Endothelial cell of umbilical vein (primary cell): ENCODE results near the gene COL5A1. TPM values are rescaled to one million over a fixed set of nuclear protein-coding genes. Genes with fewer than 3 reads are reported as not detected.

Experiments
- BruUV-seq: library from RNA; stranded (reverse); fragments of 400-500 nt; replicated peaks from 2 replicates; lab custom pipeline; 2021; lab: Mats Ljungman, UMichigan
- CTCF ChIA-PET: fragments of 300-600, 350-600 bp; sonication (Branson Sonifier 250); formaldehyde crosslinking; loops from one replicate; lab custom pipeline; 2021; ENCODE audit warnings: antibody characterized with exemption, inconsistent platforms; lab: Charles Lee
- POLR2A ChIA-PET: fragments of 300-600, 350-600 bp; sonication (Branson Sonifier 250); formaldehyde crosslinking; loops from one replicate; lab custom pipeline; 2021; ENCODE audit warnings: antibody characterized with exemption, inconsistent platforms; lab: Charles Lee
- DNase-seq: peaks from one replicate; pipeline ENCODE4 v3.0.0-alpha.2; 2011; ENCODE audit warnings: low read depth, low spot score
- FAIRE-seq: peaks from 2 replicates; lab custom pipeline; 2011; peaks lifted over from hg19 to GRCh38; lab: Jason Lieb, UNC
- H2AFZ ChIP-seq: 2 replicates; pipeline ENCODE4 v1.6.0; 2012; ENCODE audit warnings: low read depth, low read length, control low read depth, inconsistent platforms
- H3K27ac ChIP-seq: 2 replicates; pipeline ENCODE4 v1.5.1; 2011; ENCODE audit warnings: low read depth, mild to moderate bottlenecking, control low read depth, low read length, moderate library complexity; ENCODE audit not compliant: insufficient read depth
- H3K27me3 ChIP-seq, 2 experiments: 2 replicates each; pipeline versions ENCODE4 v1.6.0 to v1.6.1; 2011; ENCODE audit warnings: low read length in 2 of 2, mixed read lengths in 1 of 2; ENCODE audit not compliant: control insufficient read depth in 2 of 2, insufficient read depth in 2 of 2
- H3K36me3 ChIP-seq, 2 experiments: 2 replicates in 1 of 2; 3 replicates in 1 of 2; pipeline ENCODE4 v1.5.1; 2011; ENCODE audit warnings: low read length in 2 of 2, mild to moderate bottlenecking in 1 of 2, moderate library complexity in 1 of 2; ENCODE audit not compliant: control insufficient read depth in 2 of 2, insufficient read depth in 2 of 2; ENCODE audit errors: extremely low read depth in 1 of 2
- H3K4me1 ChIP-seq: 3 replicates; pipeline ENCODE4 v1.5.1; 2011; ENCODE audit warnings: mild to moderate bottlenecking, low read length; ENCODE audit not compliant: control insufficient read depth, insufficient read depth; ENCODE audit errors: extremely low read depth
- H3K4me2 ChIP-seq: 2 replicates; pipeline ENCODE4 v1.6.1; 2011; ENCODE audit warnings: low read length, control low read depth, mixed read lengths; ENCODE audit not compliant: insufficient read depth
- H3K4me3 ChIP-seq, 3 experiments: fragments of 200-600 bp in 1 of 3; sonication (generic), shearing (Covaris generic) in 1 of 3; replicated peaks in 1 of 3; 2 replicates each; pipeline ENCODE4 v1.5.1; 2011 to 2016; ENCODE audit warnings: control low read depth in 3 of 3, low read length in 3 of 3, mild to moderate bottlenecking in 2 of 3, inconsistent platforms in 1 of 3, low read depth in 1 of 3, moderate library complexity in 1 of 3; ENCODE audit not compliant: insufficient read depth in 1 of 3
- H3K79me2 ChIP-seq: 2 replicates; pipeline ENCODE4 v1.6.0; 2012; ENCODE audit warnings: low read length, inconsistent platforms; ENCODE audit not compliant: control insufficient read depth, insufficient read depth
- H3K9ac ChIP-seq: replicated peaks from 2 replicates; pipeline ENCODE3; 2011; ENCODE audit warnings: low read length, control low read depth; ENCODE audit not compliant: insufficient read depth; ENCODE audit errors: extremely low read depth
- H3K9me1 ChIP-seq: replicated peaks from 3 replicates; pipeline ENCODE4 v1.6.0; 2011; ENCODE audit warnings: mild to moderate bottlenecking, low read length; ENCODE audit not compliant: control insufficient read depth, insufficient read depth; ENCODE audit errors: extremely low read depth
- H3K9me3 ChIP-seq: replicated peaks from 2 replicates; pipeline ENCODE4 v1.5.1; 2012; ENCODE audit warnings: low read length, inconsistent platforms; ENCODE audit not compliant: control insufficient read depth, insufficient read depth
- H4K20me1 ChIP-seq: replicated peaks from 2 replicates; pipeline ENCODE3; 2011; ENCODE audit warnings: mild to moderate bottlenecking, low read length; ENCODE audit not compliant: control insufficient read depth, insufficient read depth; ENCODE audit errors: extremely low read depth
- CTCF ChIP-seq, 2 donors: IDR thresholded peaks; 1 replicate in 1 of 2; 2 replicates in 1 of 2; pipeline ENCODE4 v1.5.1; 2011; ENCODE audit warnings: low read length in 2 of 2, mild to moderate bottlenecking in 2 of 2, moderate library complexity in 2 of 2, control low read depth in 1 of 2, inconsistent platforms in 1 of 2, low read depth in 1 of 2; ENCODE audit not compliant: insufficient read depth in 1 of 2; ENCODE audit errors: extremely low read depth in 1 of 2
- EZH2 ChIP-seq: IDR thresholded peaks from 2 replicates; pipeline ENCODE4 v1.6.1; 2012; ENCODE audit warnings: borderline replicate concordance, low read depth, mild to moderate bottlenecking, moderate library complexity, low read length, inconsistent platforms; ENCODE audit not compliant: severe bottlenecking
- FOS ChIP-seq: IDR thresholded peaks from 2 replicates; pipeline ENCODE4 v1.6.1; 2011; ENCODE audit warnings: mild to moderate bottlenecking, low read length, moderate library complexity, borderline replicate concordance; ENCODE audit not compliant: insufficient read depth
- GATA2 ChIP-seq: IDR thresholded peaks from 2 replicates; pipeline ENCODE4 v1.7.0; 2011; ENCODE audit warnings: low read depth, mild to moderate bottlenecking, moderate library complexity, mixed read lengths, low read length; ENCODE audit not compliant: insufficient read length, insufficient read depth
- JUN ChIP-seq: IDR thresholded peaks from 2 replicates; pipeline ENCODE4 v1.6.1; 2011; ENCODE audit warnings: borderline replicate concordance, low read depth; ENCODE audit not compliant: insufficient read length, insufficient read depth
- MAX ChIP-seq: IDR thresholded peaks from 2 replicates; pipeline ENCODE4 v1.6.1; 2011; ENCODE audit not compliant: insufficient read depth, insufficient read length
- MYC ChIP-seq: IDR thresholded peaks from one replicate; pipeline ENCODE4 v1.6.1; 2011; ENCODE audit warnings: mild to moderate bottlenecking, low read depth, low read length
- POLR2A ChIP-seq: IDR thresholded peaks from 2 replicates; pipeline ENCODE4 v1.6.1; 2012; ENCODE audit warnings: low read depth, mild to moderate bottlenecking, control low read depth, low read length
- POLR2AphosphoS5 ChIP-seq: IDR thresholded peaks from 2 replicates; pipeline ENCODE4 v1.6.1; 2012; ENCODE audit warnings: low read depth, mild to moderate bottlenecking, control low read depth, low read length, moderate library complexity; ENCODE audit not compliant: insufficient read depth
- dilution Hi-C: fragments of 300-500 bp; cut with MboI; formaldehyde crosslinking; loops from one replicate; pipeline ENCODE4 v1.15.0; 2019; ENCODE audit warnings: low sequenced_read_pairs; ENCODE audit not compliant: extremely low pct_ligation_motif_present
- intact Hi-C: fragments of 100-400 bp; cut with micrococcal nuclease; formaldehyde crosslinking; loops from one replicate; pipeline ENCODE4 v1.10.0; 2022
- polyA plus RNA-seq, 4 experiments: library from polyadenylated mRNA; depleted of rRNA in 3 of 4; stranded (reverse) in 3 of 4; unstranded in 1 of 4; fragments of >200 nt; gene quantifications; 2 replicates each; pipeline versions ENCODE4 v1.2.1 to v1.2.3, GENCODE V29; 2011 to 2012; ENCODE audit warnings: missing spikeins in 1 of 4
- total RNA-seq: library from RNA; stranded (reverse); gene quantifications from 2 replicates; pipeline ENCODE4 v1.2.3, GENCODE V29; 2021

COL5A1 gene
- total and polyA plus RNA-seq, 2 donors (not counting 3 experiments of a cell fraction or from before 2014, with no cell fraction given), result 97.4 to 175 TPM

DNA sequence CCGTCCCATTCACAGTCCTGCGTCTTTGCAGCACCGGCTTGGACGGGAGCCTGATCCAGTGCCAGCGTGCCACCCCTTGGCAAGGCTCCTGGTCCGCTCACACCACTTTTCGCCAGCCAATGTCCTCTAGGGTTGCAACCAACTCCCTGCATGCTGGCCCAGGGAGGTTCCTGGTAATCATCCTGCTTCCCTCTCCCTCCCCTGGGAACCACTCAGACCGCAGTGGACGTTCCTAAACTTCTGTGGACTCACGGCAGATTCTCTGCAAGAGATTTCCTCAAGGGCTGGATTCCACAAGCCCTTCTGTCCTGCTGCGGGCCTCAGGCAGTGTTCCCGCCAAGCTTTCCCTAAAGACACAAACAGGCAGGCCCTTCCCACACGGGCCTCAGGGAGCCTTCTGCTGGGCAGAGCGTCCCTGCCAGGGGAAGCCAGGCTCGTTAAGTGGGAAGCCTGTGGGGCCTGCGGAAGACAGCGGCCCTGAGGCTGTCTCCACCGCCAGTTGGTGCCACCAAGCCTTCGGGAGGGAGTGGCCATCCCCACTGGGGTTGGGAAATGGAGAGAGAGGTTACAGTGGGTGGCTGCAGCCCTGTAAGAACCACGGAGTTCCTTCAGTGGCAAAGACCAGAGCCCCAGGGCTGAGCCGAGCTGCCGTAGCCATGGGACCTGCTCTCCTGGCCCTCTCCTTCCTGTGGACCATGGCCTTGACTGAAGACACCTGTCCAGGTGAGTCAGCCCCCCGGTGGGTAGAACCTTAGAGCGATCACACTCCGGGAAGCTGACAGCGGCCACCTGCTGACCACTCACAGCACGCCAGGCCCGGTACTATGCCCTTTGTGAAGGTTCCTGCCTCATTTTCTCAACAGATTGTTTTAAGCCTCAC lies 222.6 kb downstream of the COL5A1 start:
- no peaks in the 10 kb centered on the region for H3K79me2 ChIP-seq
- intact Hi-C loops (no loop called here), dilution Hi-C loops (no loop called here)
- TF ChIP-seq POLR2A (no peak), MAX (no peak), JUN (no peak), GATA2 (no peak), FOS (no peak), POLR2AphosphoS5 (no peak), MYC (no peak), CTCF (IDR thresholded peaks at IDR 0.05; ENCODE audit: extremely low read depth in 1 of 2, insufficient read depth in 1 of 2, low read depth in 1 of 2, low read length in 2 of 2) (no peak), EZH2 (no peak)
- no peak overlapping the region for H3K4me3 ChIP-seq
- BruUV-seq, result no TSS peak
- no peaks in the 10 kb centered on the region for H3K36me3 ChIP-seq
- no peak overlapping the region for H2AFZ ChIP-seq
- no peaks in the 10 kb centered on the region for H3K9me1 ChIP-seq
- H3K27me3 ChIP-seq, result no peaks in the 10 kb centered on the region
- no peaks in the 10 kb centered on the region for H4K20me1 ChIP-seq
- POLR2A ChIA-PET, result no interaction called here
- H3K9ac ChIP-seq, result no peak overlapping the region
- no peaks in the 10 kb centered on the region for H3K9me3 ChIP-seq
- no peak for FAIRE-seq
- H3K4me2 ChIP-seq, result no peak overlapping the region
- H3K4me1 ChIP-seq, result no peaks in the 10 kb centered on the region
- CTCF ChIA-PET, result no interaction called here
- no peak for DNase-seq
- no peak overlapping the region for H3K27ac ChIP-seq
